Suprapubic skin (tissue), 3 donors: ENCODE measurements around the gene DLL4.

Experiments
- EP300 ChIP-seq: sonication (generic); formaldehyde crosslinking; IDR thresholded peaks from one replicate; pipeline ENCODE4 v1.6.1; 2017; ENCODE audit warnings: antibody characterized with exemption
- POLR2A ChIP-seq, 2 donors: fragments of 450-650 bp; IDR thresholded peaks; one replicate each; pipeline ENCODE4 v1.6.1; 2017; ENCODE audit warnings: antibody characterized with exemption in 2 of 2, mild to moderate bottlenecking in 2 of 2, moderate library complexity in 2 of 2
- TF ChIP-seq, protein P1 (sequence below), 2 donors: fragments of 200-600 bp in 1 of 2; fragments of 450-650 bp in 1 of 2; sonication (generic) in 1 of 2; IDR thresholded peaks; one replicate each; pipeline ENCODE4 v1.5.1; 2016 to 2019; ENCODE audit warnings: antibody characterized with exemption in 2 of 2, mild to moderate bottlenecking in 1 of 2, moderate library complexity in 1 of 2

GRCh38 chr15:40988156-40988555 is 59.0 kb downstream of the DLL4 start:
- TF ChIP-seq EP300 (no peak), POLR2A (IDR thresholded peaks at IDR 0.05) (no peak)
- TF ChIP-seq, protein P1, sequence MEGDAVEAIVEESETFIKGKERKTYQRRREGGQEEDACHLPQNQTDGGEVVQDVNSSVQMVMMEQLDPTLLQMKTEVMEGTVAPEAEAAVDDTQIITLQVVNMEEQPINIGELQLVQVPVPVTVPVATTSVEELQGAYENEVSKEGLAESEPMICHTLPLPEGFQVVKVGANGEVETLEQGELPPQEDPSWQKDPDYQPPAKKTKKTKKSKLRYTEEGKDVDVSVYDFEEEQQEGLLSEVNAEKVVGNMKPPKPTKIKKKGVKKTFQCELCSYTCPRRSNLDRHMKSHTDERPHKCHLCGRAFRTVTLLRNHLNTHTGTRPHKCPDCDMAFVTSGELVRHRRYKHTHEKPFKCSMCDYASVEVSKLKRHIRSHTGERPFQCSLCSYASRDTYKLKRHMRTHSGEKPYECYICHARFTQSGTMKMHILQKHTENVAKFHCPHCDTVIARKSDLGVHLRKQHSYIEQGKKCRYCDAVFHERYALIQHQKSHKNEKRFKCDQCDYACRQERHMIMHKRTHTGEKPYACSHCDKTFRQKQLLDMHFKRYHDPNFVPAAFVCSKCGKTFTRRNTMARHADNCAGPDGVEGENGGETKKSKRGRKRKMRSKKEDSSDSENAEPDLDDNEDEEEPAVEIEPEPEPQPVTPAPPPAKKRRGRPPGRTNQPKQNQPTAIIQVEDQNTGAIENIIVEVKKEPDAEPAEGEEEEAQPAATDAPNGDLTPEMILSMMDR (IDR thresholded peaks at IDR 0.05): no peak
